Adrenal gland (tissue), 12 donors: ENCODE results near the gene NR1D2. TPM values are rescaled to one million over a fixed set of nuclear protein-coding genes. Genes with fewer than 3 reads are reported as not detected.

Source experiments
- DNase-seq, 7 donors: peaks; one replicate each; pipeline ENCODE4 v3.0.0-alpha.2; 2019 to 2020
- H3K27ac ChIP-seq, 5 donors: fragments of 200-600 bp; sonication (generic) in 4 of 5; 1 replicate in 3 of 5; 2 replicates in 2 of 5; pipeline versions ENCODE4 v1.5.1 to v1.8.0; 2016 to 2020; ENCODE audit warnings: mild to moderate bottlenecking in 1 of 5
- H3K27me3 ChIP-seq: fragments of 200-600 bp; 2 replicates; pipeline ENCODE4 v1.8.0; 2021
- H3K36me3 ChIP-seq, 2 donors: fragments of 200-600 bp; replicated peaks in 1 of 2; 1 replicate in 1 of 2; 2 replicates in 1 of 2; pipeline versions ENCODE4 v1.5.1 to v1.8.0; 2018 to 2022
- H3K4me1 ChIP-seq, 2 donors: fragments of 200-600 bp; replicated peaks in 1 of 2; 1 replicate in 1 of 2; 2 replicates in 1 of 2; pipeline versions ENCODE4 v1.5.1 to v1.8.0; 2018 to 2021
- H3K4me3 ChIP-seq, 4 donors: fragments of 200-600 bp; sonication (generic) in 3 of 4; one replicate each; pipeline ENCODE4 v1.5.1; 2016 to 2018
- H3K9me3 ChIP-seq, 3 donors: fragments of 200-600 bp; sonication (generic) in 1 of 3; replicated peaks in 1 of 3; 1 replicate in 2 of 3; 2 replicates in 1 of 3; pipeline versions ENCODE4 v1.5.1 to v1.8.0; 2016 to 2021
- CTCF ChIP-seq, 6 experiments: fragments of 450-650 bp in 4 of 6; fragments of 200-600 bp in 2 of 6; sonication (generic) in 1 of 6; IDR thresholded peaks; 1 replicate in 5 of 6; 2 replicates in 1 of 6; pipeline versions ENCODE4 v1.5.1 to v1.8.0; 2016 to 2021; ENCODE audit warnings: antibody characterized with exemption in 6 of 6, mild to moderate bottlenecking in 2 of 6, moderate library complexity in 1 of 6
- POLR2A ChIP-seq, 2 donors: fragments of 450-650 bp; IDR thresholded peaks; one replicate each; pipeline ENCODE4 v1.6.1; 2017; ENCODE audit warnings: antibody characterized with exemption in 2 of 2, mild to moderate bottlenecking in 2 of 2, moderate library complexity in 1 of 2
- WGBS, 4 donors: extraction: QIAGEN DNeasy Blood & Tissue Kit in 2 of 4; methylation state at CpG; one replicate each; pipeline versions ENCODE4 v1.1.5 to v1.1.7; 2013 to 2017; 5-methylcytosine and 5-hydroxymethylcytosine counted together
- intact Hi-C, 2 donors: fragments of 100-400 bp; cut with DNase I; formaldehyde crosslinking; loops; one replicate each; pipeline versions ENCODE4 v1.14.1 to v1.15.0; 2022 to 2023
- polyA plus RNA-seq, 3 donors: library from polyadenylated mRNA; stranded (reverse); fragments of 200-250 nt in 2 of 3; fragments of 350-450 nt in 1 of 3; fragmentation: Illumina TruSeq in 1 of 3; extraction: RNeasy Lipid Tissue Mini Kit (QIAGEN cat#74804) in 1 of 3; gene quantifications; one replicate each; pipeline ENCODE4 v1.2.3, GENCODE V29; 2013 to 2014
- total RNA-seq, 9 donors: library from RNA; depleted of rRNA in 4 of 9; stranded (reverse); fragments of >200 nt in 4 of 9; fragments of 120-200 nt in 1 of 9; fragmentation: NEBNext Ultra II Directional in 1 of 9; extraction: Animal tissue kit (Norgen Biotek cat#: 25700) in 1 of 9; gene quantifications; one replicate each; pipeline versions ENCODE4 v1.1.0 to v1.2.4, GENCODE V29; 2013 to 2023
- donor health status: healthy with polysubstance abuse.
- donor health status: Bipolar disorder and iron deficiency.
- donor health status: DM: yes; HTN: yes; CAD: no.
- donor health status: DM: no; HTN: no; CAD: no.
- donor health status: DM: no; HTN: no; CAD: no.
- donor health status: DM: yes; HTN: yes; CAD: no.

NR1D2 gene
- total and polyA plus RNA-seq, 12 donors: 8.7 to 43.4 (median 29.6) TPM

GRCh38 chr3:23960649-23961048 is 15.6 kb downstream of the NR1D2 start:
- Histone ChIP-seq H3K9me3 (no peaks in the 10 kb centered on the region), H3K27me3 (no peaks in the 10 kb centered on the region), H3K27ac (no peak overlapping the region), H3K4me1 (peaks cover 4 to 13% of the 10 kb centered on the region in 2 donors), H3K36me3 (peaks cover 0 to 39% of the 10 kb centered on the region in 2 donors), H3K4me3 (no peak overlapping the region)
- intact Hi-C loops: no loop called here
- no peak for DNase-seq
- TF ChIP-seq CTCF (IDR thresholded peaks at IDR 0.05): no peak
- TF ChIP-seq POLR2A (IDR thresholded peaks at IDR 0.05): no peak
- 61 to 74% (median 68%) methylated on average over 1 of the region's 1 CpG for WGBS, 4 donors

- DNase-seq: no peak
- no peak for TF ChIP-seq CTCF (IDR thresholded peaks at IDR 0.05)
- TF ChIP-seq POLR2A (IDR thresholded peaks at IDR 0.05): no peak
- Histone ChIP-seq H3K4me1 (peaks cover 4 to 13% of the 10 kb centered on the region in 2 donors), H3K36me3 (peaks cover 0 to 43% of the 10 kb centered on the region in 2 donors), H3K9me3 (no peaks in the 10 kb centered on the region), H3K27me3 (no peaks in the 10 kb centered on the region), H3K4me3 (no peak overlapping the region), H3K27ac (no peak overlapping the region)
- intact Hi-C loops: no loop called here
- 94 to 100% (median 100%) methylated on average over 1 of the region's 1 CpG for WGBS, 4 donors
Measured at GRCh38 chr3:23961066-23961465, 16.0 kb downstream of the NR1D2 start.

GRCh38 chr3:23961913-23962312 is 16.8 kb downstream of the NR1D2 start:
- Histone ChIP-seq H3K4me1 (peaks cover 4 to 13% of the 10 kb centered on the region in 2 donors), H3K9me3 (no peaks in the 10 kb centered on the region), H3K27me3 (no peaks in the 10 kb centered on the region), H3K4me3 (no peak overlapping the region), H3K27ac (no peak overlapping the region), H3K36me3 (peaks cover 0 to 44% of the 10 kb centered on the region in 2 donors)
- TF ChIP-seq CTCF (IDR thresholded peaks at IDR 0.05) (no peak), POLR2A (IDR thresholded peaks at IDR 0.05) (no peak)
- DNase-seq: no peak
- WGBS, 4 donors: 96 to 98% (median 96%) methylated on average over 5 of the region's 5 CpGs
- intact Hi-C loops: no loop called here

- intact Hi-C loops: no loop called here
- Histone ChIP-seq H3K27ac (no peak overlapping the region), H3K4me1 (peaks cover 0 to 5% of the 10 kb centered on the region in 2 donors), H3K9me3 (no peaks in the 10 kb centered on the region), H3K27me3 (no peaks in the 10 kb centered on the region), H3K36me3 (peaks cover 0 to 49% of the 10 kb centered on the region in 2 donors), H3K4me3 (no peak overlapping the region)
- 83 to 90% (median 89%) methylated on average over 3 of the region's 3 CpGs for WGBS, 4 donors
- TF ChIP-seq CTCF (IDR thresholded peaks at IDR 0.05) (no peak), POLR2A (IDR thresholded peaks at IDR 0.05) (no peak)
- no peak for DNase-seq
Measured at GRCh38 chr3:23964537-23965235, 19.6 kb downstream of the NR1D2 start.
